CD4-positive, alpha-beta T cell treated with Interleukin-15 for 1 hour (primary cell): ENCODE results near the gene ZNF385B.

Experiments
- DNase-seq: peaks from one replicate; pipeline ENCODE4 v3.0.0-alpha.2; 2020

The ZNF385B gene

DNA sequence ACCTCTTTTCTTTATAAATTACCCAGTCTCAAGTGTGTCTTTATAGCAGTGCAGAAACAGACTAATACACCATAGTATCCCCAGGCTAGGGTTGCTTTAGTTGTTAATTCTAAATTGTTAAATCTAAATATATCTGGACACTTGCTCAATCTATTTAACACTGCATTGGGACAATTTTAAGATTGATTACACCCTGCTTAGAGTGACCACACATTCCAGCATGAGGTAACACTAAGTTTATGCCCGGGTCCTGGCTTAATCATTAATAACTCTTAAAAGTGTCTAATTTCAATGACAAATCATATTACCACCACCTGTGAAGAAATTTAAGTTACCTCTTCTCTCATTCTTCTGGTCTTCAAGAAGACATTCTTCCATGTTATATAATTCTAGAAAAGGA is 131.4 kb downstream of the ZNF385B start:
- DNase-seq = no peak

DNA sequence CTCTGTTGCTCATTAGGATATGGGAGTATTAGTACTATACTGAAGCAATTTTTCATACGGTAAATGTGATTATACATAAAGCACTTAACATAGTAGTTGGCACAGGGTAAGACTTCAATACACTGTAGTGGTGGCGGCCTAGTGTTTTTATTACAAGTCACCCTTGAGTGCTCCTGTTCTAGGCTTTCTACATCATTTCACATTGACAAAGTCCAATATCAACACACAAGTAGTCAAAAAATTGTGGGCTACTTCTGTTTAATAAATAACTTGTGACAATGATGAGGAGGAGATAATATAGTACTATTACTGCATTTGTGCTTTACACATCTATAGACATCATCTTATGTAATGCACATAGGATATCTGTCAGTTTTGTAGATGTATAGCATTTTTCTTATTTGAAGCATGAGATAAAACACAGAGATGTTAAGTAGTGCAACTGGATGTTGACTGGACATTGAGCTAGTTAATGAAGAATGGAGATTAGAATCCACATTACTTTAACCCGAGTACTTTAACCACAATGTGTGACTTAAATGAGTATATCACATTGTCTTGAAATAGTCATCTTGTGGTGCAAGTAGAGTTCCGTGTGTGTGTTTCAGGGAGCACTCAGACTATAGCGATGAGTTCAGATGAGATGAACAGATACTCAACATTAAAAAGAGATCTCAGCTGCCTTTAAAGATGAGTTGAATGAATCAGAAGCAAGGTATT is 134.8 kb downstream of the ZNF385B start:
- no peak for DNase-seq

DNA sequence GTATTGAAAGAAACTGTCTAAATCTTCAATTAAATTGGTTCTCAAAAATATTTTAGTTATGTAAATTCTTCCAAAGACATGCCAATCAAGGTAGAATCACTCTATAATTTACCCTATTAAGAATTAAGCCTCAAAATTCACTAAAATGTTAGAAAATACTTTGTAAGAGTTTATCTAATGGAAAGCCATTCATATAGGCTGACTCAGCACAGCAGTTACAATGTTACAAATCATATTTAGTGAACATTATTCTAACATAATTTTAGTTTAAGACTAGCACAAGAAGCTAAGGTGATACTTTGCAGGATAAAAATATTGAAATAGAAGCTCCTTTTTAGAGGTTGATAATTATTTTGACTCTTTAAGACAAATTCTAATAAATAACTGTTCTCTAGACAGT is 137.0 kb downstream of the ZNF385B start:
- DNase-seq = no peak

DNA sequence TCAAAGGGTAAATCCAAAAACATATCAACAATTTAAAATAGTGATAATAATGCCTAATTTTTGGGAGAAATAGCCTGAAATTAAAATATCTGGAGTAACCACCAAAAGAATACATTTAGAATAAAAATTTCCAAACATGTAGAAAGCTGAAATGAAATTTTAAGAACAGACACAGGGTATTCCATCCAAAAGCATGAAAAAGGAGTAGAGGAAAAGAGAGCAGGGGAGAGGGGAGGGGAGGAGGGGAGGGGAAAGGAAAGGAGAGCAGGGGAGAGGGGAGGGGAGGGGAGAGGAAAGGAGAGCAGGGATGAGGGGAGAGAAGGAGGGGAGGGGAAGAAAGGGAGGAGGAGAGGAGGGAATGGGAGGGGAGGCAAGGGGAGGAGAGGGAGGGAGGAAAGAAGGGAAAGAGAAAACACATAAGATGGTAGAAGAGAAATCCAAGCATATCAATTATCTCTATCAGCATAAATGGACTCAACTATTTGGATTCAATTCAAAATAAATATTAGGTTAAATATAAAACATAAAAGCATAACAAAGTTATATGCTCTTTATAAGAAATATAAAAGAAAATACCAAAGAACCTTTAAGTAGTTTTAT is 141.1 kb downstream of the ZNF385B start:
- no peak for DNase-seq

DNA sequence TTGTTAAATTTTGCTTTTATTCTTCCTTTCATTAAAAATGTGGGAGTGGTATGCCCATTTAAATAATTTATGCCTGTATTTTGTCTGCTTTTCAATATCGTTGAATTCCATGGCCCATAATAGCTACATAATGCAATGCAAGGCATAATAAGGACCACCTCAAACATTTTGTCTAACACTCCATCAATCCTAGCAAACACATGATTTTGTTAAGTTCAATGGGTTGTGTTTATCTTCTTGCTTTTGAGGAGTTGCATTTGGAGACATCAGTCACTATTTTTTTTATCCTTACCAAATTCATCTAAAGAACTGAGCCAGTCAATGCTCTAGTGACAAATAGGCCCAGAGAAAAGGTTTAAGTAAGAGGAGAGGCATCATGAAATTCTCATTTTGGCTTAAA is 145.5 kb downstream of the ZNF385B start:
- DNase-seq = no peak

DNA sequence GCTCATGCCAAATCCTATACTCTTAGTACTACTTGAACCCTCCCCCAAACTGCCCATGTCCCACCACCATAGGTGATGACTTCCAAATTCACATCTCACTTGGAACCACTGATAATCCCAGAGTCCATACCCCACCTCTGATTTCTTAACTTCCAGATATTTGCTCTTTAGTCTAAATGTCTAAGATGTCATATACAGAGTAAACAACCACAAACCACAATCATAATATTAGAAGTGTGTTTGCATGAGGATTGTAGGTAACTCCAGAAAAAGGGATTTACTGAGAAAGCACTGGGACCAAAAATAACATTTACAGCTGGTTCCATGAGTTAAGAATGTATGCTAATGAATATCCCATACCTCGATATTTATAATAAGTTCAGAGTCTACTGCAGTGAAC is 146.2 kb downstream of the ZNF385B start:
- DNase-seq = no peak

DNA sequence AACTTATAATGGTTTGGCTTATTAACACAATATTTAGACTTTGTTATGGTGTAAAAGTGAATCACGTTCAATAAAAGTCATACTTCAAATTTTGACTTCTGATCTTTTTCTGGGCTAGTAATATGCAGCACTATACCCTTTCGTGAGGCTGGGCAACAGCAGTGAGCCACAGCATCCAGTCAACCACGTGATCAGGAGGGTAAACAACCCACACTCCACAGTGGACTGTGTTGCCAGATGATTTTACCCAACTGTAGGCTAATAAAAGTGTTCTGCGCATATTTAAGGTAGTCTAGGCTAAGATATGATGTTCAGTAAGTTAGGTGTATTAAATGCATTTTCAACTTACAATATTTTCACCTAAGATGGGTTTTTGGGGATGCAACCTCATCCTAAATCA is 148.6 kb downstream of the ZNF385B start:
- DNase-seq = no peak

DNA sequence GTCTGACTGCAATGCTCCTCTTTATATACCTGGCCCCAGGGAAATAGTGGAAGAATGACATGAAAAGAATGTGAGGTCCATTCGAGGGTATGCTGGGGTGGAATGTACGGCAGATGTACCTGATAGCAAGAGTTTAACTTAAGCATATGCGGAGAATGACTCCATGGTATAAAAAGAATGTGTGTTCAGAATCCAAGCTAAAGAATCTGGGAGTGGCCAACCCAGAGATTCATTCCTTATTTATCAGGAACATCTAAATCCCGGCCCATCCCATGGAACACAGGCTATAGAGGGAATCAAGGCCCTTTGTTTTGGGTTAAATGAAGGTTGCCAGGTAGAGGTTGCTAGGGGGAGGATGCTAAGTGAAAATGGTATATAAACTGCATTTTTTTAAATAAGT is 150.0 kb downstream of the ZNF385B start:
- no peak for DNase-seq

DNA sequence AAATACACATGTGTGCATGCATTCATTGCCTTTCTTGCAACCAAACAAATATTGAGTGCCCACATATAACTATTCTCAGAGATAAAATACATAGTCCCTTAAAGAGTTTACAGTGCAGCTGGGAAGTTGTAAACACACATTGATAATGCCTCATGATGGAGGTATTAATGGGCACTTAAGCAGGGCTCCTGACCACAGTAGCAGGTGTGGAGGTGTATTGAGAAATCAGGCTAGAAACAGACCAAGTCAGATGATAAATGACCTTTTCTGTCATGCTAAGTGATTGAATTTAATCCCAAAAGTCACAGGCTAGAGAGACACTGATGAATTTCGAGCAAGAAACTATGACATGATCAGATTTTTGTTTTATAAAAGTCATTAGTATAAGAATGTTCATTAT is 157.7 kb downstream of the ZNF385B start:
- DNase-seq = no peak

DNA sequence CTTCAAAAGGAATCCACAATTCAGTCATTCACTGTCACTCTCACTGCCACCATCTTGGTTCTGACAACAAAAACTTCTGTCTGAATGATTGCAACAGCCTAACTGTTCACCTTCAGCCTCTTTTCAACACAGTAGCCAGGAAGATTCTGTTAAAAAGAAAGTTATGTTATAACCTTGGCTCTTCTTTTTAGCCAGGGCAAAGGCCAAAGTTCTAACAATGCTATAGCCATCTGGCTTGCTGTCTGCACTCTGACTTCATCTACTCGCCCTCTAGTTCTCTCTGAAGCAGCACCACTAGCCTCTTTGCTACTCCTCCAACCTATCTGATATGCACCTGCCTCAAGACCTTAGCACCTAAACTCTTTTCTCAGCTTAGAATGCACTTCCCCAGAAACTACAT is 158.5 kb downstream of the ZNF385B start:
- no peak for DNase-seq

DNA sequence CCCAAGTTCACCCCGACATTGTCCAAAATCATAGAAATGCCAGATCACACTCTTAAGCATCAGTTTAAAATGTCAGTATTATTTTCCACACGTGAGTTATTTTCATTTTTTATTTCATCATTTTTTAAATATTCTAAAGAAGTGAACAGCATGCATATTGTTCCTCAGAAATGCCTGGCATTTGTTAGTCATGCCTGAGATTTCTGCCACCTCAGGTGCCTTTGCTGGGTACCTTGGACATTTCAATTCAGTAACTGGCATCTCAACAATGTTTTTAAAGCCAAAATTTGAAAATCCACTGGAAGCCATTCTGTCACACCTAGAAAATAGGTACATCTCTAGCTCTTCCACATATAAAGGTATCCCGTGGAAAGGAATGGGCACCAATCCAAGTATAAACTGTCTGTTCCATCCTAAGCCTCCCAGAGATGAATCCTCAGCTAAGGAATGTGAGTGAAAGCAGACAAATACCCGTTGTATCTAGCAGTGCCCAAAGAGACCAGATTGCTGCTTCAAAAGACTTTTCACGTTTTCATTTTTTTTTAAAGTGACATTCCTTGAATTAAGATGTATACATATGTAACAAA is 159.8 kb downstream of the ZNF385B start:
- no peak for DNase-seq

DNA sequence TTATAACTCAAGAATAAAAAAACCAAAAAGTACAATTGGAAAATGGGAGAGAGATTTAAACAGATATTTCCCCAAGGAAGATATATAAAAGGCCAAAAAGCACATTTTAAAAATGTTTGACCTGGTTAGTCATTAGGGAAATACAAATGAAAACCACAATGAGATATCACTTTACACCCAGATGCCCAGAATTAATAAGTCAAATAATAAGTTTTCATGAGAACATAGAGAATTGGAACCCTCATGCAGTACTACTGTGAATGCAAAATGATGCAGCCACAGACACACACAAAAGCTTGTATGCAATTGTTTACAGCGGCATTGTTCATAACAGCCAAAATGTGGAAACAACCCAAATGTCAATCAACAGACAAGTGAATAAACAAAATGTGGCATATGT is 165.9 kb downstream of the ZNF385B start:
- DNase-seq = no peak

DNA sequence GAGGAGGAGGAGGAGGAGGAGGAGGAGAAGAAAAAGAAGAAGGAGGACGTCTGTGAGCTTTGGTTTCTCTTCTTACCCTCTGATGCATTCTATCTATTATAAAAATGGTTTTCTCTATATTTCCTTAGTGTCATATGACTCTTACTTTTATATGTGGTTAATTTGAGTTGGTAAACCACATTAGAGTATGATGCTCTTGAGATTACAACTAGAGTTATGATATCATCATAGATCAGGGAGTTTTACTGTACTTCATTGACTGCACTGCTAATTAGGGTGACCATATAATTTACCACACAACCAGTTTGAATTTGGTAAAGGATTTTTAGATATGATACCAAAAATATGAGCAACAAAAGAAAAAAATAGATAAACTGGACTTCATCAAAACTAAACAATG is 166.4 kb downstream of the ZNF385B start:
- no peak for DNase-seq

DNA sequence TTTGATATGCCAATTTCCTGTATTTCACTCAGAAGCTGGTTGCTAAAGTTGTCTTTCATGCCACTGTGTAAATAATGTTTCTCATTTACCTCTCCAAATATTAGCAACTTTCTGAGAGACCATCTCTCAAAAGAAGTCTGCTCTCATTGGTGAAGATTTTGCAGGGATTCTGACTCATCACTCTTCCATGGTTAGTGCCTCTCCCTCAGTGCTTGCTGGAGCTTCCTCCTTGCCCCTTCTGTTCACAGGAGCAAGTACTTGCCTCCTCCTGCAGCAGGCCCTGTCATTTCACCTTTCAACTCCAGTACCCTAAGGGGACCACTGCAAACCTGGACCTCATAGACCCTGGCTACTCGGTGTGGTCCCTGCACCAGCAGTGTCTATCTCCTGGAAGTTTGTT is 168.8 kb downstream of the ZNF385B start:
- DNase-seq = no peak

DNA sequence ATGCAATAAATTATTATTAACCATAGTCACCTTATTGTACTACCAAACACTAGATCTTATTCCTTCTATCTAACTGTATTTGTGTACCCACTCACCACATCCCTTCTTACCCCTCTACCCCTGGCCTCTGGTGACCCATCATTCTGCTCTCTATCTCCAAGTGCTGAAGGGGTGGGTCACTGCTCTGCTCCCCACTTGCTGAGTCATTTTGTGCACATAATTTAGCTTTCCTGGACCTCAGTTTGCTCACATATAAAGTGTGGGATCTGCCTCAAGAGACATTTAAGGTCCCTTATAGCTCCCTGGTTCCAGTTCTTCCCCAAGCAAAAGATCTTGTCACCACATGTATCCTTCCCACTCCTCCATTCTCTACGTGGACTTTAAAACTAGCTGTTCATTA is 169.4 kb downstream of the ZNF385B start:
- DNase-seq = no peak

DNA sequence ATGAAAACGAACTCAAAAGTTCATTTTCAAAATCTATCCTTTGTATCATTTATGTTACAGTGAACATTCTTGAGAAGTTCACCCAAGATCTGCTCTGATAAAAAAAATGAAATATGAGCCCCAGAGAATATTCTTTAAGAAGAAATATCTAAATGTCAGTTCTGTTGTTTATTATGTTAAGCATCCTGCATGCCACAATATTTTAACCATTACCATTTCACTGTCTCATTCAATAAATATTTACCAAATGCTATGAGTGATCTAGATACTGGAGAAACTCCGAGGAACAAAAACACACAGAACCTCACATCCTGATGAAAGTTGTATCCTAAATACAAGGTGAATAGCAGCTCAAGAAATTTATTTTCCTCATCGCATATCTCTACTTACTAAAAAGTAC is 170.2 kb downstream of the ZNF385B start:
- no peak for DNase-seq

DNA sequence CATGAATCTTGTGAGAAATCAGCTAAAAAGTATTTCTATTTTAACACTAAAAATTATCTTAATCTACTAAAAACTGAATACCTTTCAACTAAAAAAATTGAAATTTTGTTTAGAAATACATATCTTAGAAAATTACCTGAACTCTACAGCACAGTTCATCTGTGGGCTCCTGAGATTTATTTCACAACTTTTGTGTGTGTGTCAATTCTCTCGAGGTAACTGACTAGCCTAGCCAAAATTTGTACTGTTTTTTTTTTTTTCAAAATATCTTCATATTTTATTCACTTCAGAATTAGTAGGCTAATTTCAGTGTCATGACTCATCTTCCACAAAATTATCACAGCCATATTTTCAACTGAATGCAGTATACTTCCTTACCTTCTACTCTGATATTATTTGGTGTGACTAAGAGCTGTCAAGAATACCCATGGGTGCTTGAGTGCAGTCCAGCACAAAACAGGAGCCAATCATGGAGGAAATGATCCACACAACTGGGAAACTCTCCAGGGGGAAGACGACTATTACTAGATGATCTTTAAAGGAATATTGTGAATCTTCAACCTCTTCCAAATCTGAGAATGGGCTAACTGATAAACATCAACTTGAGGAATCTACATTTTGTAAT is 174.6 kb downstream of the ZNF385B start:
- no peak for DNase-seq

DNA sequence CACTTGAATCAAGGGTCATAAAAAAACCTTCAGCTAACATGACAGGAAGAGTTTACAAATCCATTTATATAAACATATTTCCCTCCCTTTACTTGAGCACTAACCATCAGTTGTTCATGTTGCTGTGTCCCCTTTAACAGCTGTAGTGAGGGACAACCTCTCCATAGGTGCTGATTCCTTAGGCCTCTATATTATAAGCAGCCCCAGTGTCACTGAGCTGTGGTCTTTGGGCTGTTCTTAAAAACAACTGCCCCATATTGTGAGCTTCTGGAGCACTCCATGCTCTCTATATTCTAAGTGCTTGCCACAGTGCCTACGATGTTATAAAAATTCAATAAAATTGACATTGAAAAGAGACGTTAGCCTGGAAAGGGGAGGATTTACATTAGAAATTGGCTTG is 175.3 kb downstream of the ZNF385B start:
- DNase-seq = no peak

DNA sequence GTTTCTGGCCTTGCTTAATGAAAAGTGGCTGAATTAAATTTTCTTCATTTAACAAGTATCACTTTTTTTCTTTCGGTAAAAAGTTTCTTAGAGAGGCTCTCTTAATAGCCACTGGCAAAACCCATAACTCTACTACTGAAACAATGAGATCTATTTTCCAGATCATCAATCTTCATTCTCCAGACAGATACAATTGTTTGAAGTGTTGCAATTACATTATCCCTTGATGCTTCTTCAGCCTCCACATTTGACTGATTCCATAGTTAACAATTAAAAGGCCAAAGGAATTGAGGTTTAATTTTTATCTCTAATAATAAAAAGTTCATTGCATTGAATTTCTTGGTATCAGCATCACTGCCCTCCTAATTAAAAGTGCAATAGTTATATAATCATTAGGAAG is 176.3 kb downstream of the ZNF385B start:
- DNase-seq = no peak

DNA sequence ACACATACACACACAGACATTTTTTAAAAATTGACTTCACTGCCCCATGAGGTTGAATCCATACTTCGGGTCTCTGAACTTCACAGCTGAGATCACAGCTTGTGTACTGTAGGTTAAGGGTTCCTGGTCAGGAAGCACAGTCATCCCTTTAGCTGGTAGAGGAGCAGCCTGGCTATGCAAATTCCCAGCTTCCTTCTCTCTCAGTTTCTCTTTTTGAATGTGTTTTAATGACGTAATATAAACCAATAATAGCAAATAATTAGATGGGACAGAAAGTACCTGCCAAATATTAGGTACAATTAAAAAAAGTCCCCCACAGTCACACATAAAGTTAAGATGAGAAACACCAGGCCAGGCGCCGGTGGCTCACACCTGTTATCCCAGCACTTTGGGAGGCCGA is 178.7 kb downstream of the ZNF385B start:
- no peak for DNase-seq

DNA sequence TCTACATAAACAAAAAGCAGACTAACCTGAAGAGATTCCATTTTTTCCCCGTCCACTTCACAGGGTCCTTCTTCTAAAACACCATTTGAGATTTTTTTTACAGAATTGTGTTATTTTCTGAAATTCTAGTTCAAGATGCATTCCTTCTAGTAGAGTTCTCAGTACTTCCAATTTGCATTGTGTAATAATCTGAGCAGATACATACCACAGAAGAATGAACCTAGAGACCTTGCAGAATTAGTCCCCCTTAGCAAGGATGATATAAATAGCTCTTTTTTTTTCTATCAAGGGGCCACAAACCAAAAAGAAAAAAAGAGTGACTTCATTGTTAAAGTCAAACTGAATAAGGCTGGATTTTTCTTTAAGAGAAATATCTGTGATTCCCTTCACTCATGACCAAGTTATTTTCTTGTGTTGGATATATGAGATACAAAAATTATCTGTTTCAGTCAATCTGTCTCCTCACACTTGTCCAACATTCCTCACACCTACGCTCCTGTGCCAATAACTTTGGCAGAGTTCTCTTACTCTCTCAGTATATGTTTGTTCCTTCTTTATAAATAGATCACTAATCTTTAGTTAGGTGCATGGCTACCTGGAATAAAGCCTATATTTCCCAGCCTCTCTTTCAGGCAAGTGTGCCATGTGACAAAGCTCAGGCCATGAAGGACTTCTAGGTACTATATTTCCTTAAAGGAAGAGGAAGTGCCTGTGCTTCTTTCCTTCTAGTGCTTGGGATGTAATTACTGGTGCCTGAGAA is 183.5 kb downstream of the ZNF385B start:
- DNase-seq = no peak

DNA sequence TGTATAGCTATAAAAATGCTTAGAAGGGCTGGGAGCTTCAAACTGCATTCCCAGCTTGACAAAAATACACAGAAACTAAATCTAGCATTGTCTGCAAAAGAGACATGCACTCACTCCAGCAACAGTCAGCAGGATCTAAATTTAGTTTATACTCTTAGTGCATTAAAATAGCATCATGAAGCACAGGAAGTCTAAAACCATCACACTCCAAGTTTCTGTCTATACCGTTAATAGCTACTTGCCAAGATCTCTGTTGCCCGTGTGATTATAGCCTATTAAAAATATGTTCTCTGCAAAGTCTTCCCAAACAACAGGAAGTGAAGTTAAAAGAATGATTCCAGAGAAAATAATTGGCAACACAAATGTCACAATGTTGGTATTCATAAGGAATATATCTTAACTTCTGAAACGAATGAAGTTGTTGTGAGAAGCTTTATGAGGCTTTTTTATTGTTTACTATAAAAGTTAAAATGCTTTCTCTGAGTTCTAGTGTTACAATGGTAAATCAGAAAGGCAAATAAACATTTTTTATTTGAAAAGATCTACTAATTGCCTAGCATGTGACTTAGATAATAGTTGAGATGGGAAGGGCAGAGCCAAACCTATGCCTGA is 184.2 kb downstream of the ZNF385B start:
- DNase-seq = no peak

DNA sequence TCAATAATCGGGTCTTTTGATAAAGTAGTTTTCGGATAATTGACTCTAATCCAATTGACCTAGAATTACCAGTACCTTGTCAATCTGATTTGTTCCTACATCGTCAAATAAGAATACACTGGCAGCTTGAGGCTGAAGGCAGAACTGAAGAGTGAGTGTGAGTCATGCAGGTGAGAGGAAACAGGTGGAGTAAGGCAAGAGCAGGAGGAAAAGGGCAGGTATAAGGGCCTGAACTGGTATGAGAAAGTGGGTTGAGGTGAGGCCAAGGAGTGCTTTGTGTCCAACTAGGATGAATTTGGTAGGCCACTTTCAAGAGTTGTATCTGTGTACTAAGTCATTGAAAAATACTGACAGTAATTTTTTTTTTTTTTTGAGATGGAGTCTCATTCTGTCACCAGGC is 186.0 kb downstream of the ZNF385B start:
- no peak for DNase-seq
